HG02623 (cell line): Measurements from ENCODE around the gene GRID1.

Experiments
- ATAC-seq: cut with Tn5 transposase; IDR thresholded peaks from one replicate; pipeline ENCODE4 v1.9.1; 2021; ENCODE audit warnings: moderate library complexity; ENCODE audit not compliant: unreplicated experiment

Gene GRID1

GRCh38 chr10:86316990-86317389, 49.6 kb downstream of the GRID1 start:
- ATAC-seq: no peak

DNA sequence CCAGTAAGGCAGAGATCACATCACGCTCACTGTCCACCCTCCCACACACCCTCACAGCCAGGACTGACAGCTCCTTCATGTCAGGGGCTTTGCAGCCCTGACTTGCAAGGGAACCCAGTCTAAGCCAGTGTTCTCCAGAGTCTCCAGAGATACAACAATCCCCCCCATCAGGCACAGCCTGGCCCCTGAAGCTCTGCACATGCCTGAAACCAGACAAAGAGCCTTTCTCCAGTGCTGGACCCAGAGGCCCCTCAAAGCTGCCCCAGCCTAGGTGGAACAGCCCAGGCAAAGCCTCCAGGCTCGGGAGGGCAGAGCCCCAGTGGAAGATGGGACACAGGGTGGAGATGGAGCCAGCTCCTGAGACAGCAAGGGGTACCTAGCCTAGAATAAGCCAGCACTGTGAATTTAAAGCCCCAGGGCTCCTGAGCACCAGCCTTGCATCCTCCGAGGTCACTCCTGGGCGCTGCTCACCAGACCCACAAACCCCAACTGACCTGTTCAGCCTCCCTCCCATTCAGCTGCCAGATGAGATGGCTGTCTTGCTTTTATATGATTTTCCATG, 50.2 kb downstream of the GRID1 start:
- no peak for ATAC-seq

DNA sequence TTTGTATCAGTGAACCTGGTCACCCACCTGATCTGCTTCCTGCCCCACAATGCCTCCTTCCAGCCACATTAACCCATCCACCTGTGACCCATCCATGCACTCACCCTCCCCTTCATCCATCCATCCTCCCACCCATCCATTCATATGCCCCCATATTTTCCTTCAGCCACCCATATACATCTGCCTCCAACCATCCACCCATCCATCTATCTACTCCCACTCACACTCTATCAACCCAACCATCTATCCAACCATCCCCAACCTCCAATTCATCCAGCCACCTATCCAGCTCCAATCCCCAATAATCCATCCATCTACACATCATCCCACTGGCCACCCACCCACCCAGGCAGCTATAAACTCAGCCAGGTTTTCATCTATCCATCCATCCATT, 51.0 kb downstream of the GRID1 start:
- ATAC-seq: no peak

DNA sequence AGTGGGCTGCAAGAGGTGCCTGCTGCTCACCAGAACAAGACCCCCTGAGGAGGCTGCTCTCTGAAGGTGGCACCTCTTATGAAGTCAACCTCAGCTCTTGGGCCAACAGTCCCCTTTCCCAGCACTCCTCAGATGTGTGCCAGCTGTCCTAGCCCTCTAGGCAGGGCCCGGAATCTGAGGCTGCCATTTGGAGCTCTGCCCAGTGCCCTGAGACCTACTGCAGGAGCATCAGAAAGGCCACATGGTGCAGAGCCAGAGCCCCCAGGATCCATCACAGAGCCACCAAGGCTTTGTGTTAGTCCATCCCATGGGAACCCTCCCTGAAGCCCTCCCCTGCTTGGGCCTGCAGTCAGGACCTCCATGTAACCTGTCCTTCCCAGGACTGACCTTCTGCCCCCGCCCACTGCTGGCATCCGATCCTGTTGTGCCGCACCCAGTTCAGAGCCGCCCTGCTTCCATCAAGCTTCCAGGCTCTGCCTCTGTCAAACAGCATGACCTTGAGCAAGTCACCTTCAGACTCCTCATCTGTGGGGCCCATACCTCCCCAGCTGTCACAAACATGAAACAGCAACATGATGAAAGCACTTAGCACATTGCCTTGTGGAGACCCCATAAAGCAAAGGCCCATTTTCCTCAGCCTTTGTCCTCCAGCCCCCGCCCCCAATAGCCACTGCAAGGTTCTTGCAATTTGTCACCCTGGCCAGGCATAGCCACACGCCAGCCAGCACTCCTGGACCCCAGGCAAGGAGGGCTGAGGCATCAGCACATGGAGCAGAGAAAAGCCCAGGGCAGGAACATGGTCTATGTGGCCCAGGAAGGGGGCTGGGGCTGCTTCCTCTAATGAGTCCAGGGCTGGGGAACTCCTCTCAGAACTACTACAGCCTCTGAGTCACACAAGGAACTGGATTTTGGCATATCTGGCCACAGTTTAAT, 51.7 kb downstream of the GRID1 start:
- ATAC-seq: no peak

GRCh38 chr10:86313621-86314041, 53.0 kb downstream of the GRID1 start:
- ATAC-seq: no peak

- no peak for ATAC-seq
Observed at GRCh38 chr10:86312701-86313270, 53.8 kb downstream of the GRID1 start.

DNA sequence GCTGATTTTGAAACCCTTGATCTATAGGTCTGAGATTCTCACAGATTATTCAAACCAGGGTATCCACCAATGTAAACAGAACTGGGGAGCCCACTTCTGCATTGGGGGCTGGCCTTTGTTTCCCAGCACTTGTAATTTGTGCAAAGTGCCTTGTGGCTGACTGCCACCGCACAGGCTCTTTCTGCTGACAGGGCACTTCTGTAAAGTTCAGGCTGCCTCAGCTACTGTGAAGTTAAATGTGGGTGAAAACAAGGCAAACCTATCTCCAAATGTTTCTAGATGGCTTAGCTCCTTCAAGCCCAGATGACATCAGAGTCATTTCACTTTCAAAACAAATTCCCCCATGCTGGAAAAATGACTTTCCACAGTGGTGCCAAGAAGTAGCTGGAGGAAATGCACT, 54.7 kb downstream of the GRID1 start:
- ATAC-seq: no peak

GRCh38 chr10:86311190-86311589, 55.4 kb downstream of the GRID1 start:
- ATAC-seq: no peak

DNA sequence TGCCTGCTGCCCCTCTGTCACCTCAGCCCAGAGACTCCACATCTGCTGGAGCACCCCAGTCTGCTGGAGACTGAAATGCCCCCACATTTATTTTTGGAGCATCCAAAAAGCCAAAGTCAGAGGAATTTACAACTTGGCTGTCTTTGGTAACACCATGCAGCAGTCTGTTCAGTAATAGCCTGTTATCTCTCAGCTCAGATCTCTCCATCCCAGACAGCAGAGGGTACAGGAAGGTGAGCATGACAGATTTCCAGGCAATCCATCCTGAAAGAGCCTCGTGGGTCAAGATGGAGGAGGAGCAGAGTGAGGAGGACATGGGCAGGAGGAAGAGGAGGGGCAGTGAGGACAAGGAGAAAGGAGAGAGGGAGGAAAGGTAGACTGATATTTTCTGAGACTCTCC, 55.9 kb downstream of the GRID1 start:
- ATAC-seq: no peak

GRCh38 chr10:86310291-86310690, 56.3 kb downstream of the GRID1 start:
- no peak for ATAC-seq

GRCh38 chr10:86308056-86308455, 58.5 kb downstream of the GRID1 start:
- ATAC-seq: no peak

DNA sequence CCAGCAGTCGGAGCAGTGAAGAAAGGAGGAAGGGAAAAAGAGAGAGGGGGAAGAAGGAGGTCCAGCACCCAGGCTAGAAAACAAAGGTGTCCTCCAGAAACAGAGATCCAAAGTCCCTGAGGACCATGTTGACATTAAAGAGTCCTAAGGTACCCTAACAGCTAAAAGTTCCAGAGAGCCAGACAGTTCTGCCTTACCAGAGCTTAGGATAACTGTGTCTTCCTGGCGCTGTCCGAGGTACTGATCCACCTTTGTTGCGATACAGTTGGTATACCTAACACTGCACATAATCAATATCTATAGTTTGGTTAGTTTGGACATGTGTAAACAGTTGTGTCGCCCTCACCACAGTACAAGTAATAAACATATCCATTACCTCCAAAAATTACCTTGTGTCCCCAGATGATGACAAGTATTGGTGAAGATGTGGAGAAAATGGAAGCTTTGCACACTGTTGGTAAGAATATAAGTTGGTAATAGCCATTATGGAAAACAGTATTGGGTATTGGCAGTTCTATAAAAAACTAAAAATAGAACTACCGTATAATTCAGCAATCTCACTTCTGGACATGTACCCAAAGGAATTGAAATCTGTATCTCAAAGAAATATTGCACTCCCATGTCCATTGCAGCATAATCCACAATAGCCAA, 59.8 kb downstream of the GRID1 start:
- ATAC-seq: no peak

DNA sequence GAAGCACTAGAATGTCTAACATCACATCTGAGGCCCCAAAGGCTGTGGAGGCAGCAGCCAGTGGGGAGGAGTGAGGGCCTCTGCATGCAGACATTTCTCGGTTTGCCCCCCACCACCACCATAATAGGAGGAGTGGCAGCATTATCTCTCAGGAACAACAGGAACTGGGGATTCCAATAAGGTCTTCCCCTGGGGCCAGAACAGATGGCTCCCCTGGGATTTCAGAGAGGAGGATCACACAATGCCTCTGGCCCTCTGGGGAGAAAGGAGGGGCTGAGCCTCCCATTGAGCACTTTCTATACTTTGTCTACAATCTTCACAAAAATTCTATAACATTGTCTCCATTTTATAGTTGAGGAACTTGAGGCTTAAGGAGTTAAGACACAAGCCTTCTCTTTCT, 61.1 kb downstream of the GRID1 start:
- ATAC-seq: no peak

GRCh38 chr10:86304436-86304835, 62.2 kb downstream of the GRID1 start:
- no peak for ATAC-seq

- no peak for ATAC-seq
Observed at GRCh38 chr10:86303626-86304025, 63.0 kb downstream of the GRID1 start.

- ATAC-seq: no peak
Observed at GRCh38 chr10:86301971-86302370, 64.6 kb downstream of the GRID1 start.

DNA sequence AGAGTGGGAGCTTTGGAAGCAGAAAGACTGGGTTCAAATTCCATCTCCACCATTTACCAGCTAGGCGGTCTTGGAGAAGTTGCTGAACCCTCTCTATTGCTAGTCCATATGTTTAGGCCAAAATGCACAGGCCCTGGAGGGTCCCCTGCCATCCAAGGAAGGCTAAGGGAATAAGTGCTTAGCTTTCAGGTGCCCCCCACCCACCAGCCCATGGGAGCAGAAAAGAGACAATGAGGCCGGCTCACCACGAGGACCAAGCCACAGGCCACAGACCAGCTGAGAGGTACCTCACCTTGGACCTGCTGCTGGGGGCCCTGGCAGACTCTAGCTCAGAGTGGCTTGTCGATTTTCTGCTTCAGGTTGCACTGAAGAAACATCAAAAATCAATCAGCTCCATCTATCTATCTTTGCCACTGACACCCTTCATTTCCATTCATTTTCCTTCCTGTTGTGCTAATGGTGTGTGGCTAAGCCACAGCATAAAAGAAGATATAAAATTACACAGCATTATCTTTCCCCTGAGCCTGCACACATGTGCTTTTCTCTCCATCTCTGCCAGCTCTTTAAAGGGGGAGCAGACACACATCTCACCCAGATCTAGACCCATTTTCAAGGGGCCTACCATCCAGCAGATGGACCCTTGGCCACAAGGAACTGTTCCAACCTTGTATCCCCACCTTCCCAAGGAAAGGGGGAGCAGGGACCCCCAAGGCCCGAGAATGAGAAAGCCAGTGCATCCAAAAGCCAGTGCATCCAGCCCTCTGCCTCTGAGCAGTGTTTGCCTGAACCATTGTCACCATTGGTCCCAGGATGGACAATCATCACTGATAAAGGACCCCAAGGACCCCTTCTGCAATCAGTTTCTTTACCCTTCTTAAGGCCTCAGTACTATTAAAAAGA, 65.4 kb downstream of the GRID1 start:
- no peak for ATAC-seq

- ATAC-seq: no peak
Observed at GRCh38 chr10:86300399-86300925, 66.1 kb downstream of the GRID1 start.

DNA sequence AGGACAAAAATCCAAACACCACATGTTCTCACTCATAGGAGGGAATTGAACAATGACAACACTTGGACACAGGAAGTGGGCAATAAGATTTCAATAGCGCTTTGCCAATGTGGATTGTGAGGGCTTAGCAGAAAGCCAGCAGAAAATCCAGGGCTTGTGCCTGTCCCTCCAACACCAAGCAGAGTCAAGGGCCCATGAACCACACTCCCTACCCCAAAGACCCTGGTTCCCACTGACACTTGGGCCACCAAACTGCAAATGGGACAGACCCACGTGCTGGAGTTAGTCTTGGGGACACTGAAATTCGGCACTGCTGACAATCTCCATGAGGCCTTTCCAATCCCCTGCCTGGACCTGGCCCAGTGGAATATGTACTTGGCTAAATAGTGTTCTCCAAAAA, 67.0 kb downstream of the GRID1 start:
- ATAC-seq: no peak

- no peak for ATAC-seq
Observed at GRCh38 chr10:86298501-86299001, 68.0 kb downstream of the GRID1 start.
